Skin of body (tissue), 2 donors: ENCODE data around the gene ATP2B2. TPM values are rescaled to one million over a fixed set of nuclear protein-coding genes. Genes with fewer than 3 reads are reported as not detected.
"Not testable (repeated sequence)": the region's sequence is repeated elsewhere in the genome, so short reads cannot be mapped to it uniquely, and the experiment has no call there.

Source experiments
- DNase-seq: peaks from one replicate; lab custom pipeline; 2025; lab: John Stamatoyannopoulos, UW
- total RNA-seq: library from RNA; depleted of rRNA; stranded (reverse); fragments of >200 nt; gene quantifications from one replicate; pipeline ENCODE4 v1.2.3, GENCODE V29; 2014

ATP2B2 gene
- total RNA-seq, 1 donor from 2014 or later, result 0.69 TPM

DNA sequence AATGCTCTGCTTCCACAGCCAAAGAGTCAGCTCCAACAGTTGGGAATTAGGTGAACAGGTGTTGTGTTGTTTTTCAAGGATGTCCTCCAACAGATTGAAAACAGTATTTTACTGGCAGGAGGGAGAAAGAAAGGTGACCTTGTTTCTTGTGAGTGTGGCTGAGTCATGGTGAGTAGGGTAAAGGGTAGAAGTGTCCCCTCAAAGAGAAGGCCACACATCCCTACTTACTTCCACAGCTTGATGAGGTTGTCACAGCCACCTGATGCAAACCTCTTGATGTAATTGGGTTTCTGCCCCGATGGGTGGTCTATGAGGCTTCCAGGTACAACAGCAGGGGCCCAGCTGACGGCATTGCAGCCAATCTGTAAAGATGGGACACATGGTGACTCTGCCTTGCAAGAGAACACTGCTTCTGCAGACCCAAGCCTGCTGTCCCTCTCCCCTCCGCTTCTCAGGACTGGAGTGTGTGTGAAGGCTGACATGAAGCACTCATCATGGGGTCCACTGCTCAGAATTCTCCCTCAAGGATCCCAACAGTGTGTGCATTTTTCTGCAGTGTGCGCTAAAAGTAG lies 200.0 kb downstream of the ATP2B2 start:
- DNase-seq, result no peak

- DNase-seq, result no peak
Measured at GRCh38 chr3:10304905-10305304, 200.5 kb downstream of the ATP2B2 start.

DNA sequence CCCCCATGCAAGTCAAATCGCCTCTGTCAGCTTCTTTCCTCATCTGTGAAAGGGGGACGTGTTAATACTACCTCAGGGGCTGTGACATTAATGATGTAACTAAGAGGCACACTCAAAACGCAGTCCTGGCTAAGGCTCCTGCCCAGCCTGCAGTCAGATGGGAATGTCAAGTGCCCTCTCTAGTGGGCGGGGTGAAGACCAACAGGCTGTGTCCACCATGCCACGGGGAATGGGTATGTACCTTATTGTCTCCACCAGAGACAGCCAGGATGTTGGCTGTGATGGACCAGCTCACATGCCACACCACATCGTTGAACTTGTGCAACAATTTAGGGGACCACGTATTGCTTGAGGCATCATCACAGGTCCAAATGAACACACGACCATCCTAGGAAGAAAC lies 201.6 kb downstream of the ATP2B2 start:
- no peak for DNase-seq

GRCh38 chr3:10303105-10303504 lies 202.3 kb downstream of the ATP2B2 start:
- no peak for DNase-seq

DNA sequence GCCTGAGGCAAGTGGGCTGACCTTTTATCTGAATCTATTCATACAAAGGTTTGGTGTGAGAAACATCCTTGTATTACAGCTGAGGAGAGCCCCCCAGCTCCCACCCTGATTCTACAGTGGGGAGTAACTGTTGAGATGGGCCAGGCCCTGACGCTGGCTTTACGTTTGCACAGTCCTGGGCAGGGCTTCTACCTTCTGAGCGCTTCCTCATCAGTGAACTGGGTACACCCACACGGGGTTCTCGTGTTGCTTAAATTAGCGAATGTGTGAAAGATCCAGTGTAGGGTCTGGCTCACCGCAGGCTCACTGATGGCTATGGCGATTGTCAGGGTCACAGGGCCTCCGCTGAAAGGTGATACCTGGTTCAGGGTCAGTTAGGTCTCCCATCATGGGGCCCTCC lies 205.3 kb downstream of the ATP2B2 start:
- no peak for DNase-seq

GRCh38 chr3:10299679-10300078 lies 205.7 kb downstream of the ATP2B2 start:
- no peak for DNase-seq

DNA sequence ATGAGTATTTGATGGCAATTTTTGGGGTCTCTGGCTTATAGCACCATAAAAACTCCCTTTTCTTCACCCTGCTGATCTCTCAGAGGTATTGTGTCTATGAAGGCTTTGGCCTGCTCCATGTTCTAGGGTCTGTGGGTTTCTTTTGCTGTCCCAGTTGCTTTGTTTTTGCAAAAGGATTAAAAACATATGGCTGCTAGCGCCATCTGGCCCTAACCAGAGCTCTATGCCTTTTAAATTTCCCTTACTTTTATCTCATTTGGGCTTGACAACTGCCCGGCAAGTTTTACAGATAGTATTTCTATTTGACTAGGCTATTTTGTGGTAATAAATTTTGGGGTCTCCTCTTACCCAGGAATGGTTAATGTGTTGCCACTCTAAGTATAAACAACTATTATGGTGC lies 206.2 kb downstream of the ATP2B2 start:
- DNase-seq, result no peak

DNA sequence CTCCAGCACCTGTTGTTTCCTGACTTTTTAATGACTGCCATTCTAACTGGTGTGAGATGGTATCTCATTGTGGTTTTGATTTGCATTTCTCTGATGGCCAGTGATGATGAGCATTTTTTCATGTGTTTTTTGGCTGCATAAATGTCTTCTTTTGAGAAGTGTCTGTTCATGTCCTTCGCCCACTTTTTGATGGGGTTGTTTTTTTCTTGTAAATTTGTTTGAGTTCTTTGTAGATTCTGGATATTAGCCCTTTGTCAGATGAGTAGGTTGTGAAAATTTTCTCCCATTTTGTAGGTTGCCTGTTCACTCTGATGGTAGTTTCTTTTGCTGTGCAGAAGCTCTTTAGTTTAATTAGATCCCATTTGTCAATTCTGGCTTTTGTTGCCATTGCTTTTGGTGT lies 207.3 kb downstream of the ATP2B2 start:
- not testable (repeated sequence) for DNase-seq

DNA sequence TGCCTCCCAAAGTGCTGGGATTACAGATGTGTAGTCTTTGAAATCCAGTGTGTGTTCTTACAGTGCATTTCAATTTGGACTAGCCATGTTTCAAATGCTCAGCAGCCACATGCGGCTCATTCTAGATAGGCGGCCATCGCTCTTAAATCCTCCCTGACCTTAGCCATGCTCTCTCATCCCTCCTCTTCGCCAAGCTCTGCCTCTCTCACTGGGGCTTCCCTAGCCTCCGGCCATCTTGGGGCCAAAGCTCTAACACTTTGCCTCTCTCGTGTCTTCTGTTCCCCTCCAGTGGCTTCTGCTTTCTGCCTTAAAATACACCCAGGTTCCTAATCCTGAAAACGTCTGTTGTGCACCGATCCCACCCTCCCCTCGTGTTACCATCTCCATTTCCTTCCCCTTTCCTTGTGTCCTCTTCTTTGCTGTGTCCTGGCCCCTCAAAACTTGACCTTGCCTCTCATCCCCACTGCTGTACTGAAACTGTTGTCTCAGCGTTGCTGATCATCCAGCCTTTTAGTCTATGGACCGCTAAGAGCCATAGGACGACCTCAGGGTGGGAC lies 211.3 kb downstream of the ATP2B2 start:
- no peak for DNase-seq

- DNase-seq, result no peak
Measured at GRCh38 chr3:10292505-10293419, 212.6 kb downstream of the ATP2B2 start, which contains the start of gene GHRL. TSS of gene GHRL (minus strand) at chr3:10292947. CDS start at chr3:10290180, 2,767 bp downstream.

- DNase-seq, result no peak
Measured at GRCh38 chr3:10291641-10292040, 213.7 kb downstream of the ATP2B2 start.

DNA sequence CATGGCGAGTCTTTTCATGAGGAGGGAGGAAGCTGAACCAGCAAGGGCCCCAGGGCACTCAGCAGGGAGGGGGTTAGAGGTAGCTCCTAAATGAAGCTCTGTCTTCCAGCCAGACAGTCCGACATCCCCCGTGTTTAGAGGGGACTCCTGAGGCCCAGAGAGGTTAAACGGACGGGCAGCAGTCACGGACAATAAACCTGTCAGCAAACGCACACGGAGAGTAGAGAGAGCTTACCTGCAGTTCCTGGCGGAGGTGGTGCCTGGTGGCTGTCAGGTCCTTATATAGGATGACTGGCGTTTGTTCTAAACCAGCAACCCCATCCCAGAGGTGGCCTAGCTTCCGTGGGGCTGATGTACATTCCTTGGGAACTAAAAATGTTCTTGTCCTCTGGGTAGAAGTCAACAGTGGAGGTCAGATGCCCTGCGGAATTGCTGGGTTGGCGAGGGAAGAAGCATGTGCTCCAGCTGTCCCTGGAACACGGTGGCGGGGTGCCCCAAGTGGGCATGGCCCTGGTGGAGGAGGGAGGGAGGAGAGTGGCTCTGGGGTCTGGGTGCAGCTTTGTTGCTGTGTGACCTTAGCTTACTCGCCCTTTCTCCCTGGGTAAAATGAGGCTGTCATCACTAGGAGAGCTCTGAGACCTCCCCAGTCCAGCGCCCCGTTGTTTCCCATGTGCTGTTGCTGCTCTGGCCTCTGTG lies 214.8 kb downstream of the ATP2B2 start:
- DNase-seq, result no peak

DNA sequence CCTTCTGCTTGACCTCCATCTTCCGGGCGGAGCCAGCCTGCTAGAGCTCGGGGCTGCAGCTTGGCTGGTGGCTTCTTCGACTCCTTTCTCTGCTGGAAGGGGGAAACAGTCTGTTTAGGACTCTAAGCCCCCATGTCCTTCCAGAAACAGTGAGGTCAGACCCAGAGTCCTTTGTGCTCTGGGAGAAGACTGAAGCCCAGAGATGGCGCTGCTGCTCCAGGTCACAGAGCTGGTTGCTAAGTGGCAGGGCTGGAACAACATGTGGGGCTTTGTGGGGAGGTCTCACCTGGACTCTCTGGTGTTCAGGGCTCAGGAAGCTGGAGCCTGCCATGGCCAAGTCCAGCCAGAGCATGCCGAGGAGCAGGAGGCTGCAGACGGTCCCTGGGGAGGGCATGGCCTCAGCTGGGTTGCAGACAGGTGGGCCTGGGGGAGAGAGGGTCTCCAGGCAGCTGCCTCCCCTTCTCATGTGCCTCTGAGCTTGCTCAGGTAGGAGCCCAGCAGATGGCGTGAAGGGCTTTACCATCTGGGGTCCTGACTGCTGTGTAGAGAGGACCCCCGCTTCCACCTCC lies 215.5 kb downstream of the ATP2B2 start:
- DNase-seq, result no peak

DNA sequence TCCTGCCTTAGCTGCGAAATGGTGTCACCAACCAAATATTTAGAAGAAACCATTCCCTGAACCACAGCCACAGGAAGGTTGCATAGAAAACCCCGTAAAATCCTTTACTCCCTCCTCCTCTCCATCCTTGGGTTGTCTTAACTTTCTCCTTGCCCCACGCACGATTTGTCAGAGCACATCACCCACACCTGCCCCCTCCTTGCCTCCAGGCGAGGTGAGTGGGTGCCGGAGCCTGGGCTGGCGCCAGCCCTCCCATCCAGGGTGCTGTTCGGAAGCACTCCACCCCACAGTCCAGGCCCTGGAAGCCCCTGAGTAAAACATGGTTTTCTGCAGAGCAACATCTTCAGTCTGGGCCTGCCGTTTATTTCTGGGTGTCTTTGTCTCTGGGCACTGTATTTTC lies 216.3 kb downstream of the ATP2B2 start:
- no peak for DNase-seq

DNA sequence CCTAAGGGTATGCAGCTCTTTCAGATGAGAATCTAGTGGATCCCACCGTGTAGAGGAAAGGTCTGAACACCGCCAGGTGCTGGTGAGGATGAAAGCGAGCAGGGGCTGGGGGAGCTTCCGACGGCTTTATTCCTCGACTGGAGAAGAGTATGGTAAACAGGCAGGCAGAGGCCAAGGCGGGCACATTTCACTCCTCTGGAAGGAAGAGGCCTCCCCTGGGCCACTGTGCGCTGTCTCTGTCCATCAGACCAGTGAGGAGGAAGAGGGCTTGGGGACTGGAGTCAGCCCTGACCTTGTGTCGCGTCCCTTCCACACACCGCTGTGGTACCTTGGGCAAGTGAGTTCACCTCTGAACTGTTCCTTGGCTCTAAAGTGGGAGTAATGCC lies 216.8 kb downstream of the ATP2B2 start:
- DNase-seq, result no peak

DNA sequence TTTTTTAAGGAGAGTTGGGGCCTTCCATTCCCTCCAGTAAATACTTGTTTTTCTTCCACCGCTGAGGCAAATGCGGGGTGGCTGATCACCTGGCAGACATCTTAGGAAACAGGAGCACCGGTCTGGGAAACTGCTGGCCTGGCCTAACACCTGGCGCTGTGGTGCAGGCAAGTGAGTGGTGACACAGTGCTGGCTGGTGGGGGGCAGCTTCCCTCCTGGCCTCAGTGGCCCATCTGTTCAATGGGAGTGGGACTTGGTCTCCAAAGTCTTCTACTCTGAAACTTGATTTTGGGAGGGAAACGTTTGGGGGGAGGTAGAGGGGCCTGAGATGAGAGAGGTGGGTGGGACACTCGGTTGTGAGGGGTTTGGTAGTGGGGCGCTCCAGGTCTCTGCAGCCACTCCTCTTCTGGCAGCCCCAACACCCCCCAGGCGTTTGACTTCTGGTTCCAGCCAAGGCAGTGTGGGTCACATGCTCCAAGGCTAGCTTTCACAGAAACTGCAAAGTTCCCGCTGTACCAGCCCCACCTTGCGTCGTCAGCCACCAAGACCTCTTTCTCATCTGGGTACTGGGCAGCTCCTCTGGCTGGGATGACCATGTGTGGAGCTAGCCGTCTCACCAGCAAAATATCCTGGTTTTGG lies 217.3 kb downstream of the ATP2B2 start:
- DNase-seq, result no peak

DNA sequence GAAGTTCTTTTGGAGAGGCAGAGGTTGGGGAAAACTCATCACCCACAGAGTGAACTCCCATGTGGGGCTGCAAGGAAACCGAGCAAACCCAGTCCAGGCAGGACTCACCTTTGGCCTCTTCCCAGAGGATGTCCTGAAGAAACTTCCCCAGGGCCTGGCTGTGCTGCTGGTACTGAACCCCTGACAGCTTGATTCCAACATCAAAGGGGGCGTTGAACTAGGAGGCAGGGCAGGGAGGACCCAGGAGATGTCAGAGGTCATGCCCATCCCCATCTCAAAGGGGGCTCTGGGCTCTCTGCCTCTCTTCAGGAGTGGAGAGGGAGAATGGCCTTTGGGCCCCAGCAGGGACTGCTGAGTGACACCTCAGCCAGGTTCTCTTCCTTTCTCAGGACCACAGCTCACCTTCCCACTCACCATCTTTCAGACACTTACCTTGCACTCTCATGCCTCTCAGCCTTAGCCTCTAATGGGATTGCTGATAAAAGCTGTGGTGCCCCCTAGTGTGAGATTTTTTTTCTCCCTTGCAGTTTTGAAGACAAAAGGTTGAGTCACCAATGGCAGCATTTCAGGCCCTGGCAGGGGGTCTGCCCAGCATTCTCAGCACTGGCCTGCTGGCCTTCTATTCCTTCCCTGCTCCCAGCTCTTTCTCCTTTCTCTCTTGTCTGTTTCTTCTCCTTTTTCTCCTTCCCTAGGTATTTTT lies 218.6 kb downstream of the ATP2B2 start:
- no peak for DNase-seq

- no peak for DNase-seq
Measured at GRCh38 chr3:10286133-10286524, 219.3 kb downstream of the ATP2B2 start.

- no peak for DNase-seq
Measured at GRCh38 chr3:10285272-10286132, 219.9 kb downstream of the ATP2B2 start.

DNA sequence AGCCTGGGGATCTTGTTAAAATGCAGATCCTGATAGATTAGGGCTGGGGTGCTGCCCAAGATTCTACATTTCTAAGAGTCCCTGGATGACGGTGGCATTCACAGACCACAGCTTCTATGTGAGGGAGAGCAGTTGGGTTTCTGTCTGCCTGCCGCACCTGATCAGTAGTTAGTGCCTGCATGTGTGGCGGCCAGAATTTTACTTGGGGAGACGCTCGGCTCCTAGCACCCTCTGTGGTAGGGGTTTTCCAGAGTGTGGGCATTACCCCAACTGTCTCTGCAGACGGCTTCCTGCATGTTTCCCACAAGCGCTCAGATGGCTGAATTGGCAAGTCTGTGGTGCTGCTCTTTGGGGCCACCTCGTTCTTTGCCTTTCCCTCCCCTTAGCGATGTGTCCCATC lies 220.9 kb downstream of the ATP2B2 start:
- no peak for DNase-seq
